SKM-1 treated with dmso at 0.1 percent for 144 hours (cell line): ENCODE results near the gene CCDC12.

Experiments
- DNase-seq: peaks from one replicate; lab custom pipeline; 2025; ENCODE audit not compliant: unreplicated experiment; lab: John Stamatoyannopoulos, UW

Gene CCDC12

DNA sequence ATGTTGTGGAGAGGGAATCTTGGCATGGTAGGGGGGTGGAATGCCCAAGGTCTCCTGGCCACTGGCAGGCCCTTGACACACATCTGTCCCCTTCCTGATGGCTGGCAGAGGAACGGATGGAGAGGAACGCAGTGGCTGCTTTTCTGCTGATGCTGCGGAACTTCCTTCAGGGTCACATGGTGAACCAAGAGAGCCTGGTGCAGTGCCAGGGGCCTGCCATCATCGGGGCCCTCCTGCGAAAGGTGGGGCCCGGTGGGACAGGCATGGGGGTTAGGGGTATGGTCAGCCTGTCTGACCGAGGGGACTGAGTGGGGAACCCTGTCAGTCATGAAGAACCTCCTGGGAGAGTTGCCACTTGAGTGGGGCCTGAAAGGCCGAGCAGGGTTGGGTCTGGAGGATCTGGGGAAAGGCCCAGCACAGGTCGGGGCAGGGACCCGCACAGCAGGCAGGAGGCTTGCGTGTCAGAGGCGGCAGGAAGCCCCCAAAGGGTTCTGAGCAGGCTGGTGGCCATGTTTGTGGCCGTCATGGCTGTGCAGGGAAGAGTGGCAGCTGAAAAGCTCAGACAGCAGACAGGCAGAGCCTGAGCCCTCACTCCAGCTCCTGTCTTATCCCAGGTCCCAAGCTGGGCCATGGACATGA lies 21.0 kb upstream of the CCDC12 start:
- DNase-seq, result no peak

DNA sequence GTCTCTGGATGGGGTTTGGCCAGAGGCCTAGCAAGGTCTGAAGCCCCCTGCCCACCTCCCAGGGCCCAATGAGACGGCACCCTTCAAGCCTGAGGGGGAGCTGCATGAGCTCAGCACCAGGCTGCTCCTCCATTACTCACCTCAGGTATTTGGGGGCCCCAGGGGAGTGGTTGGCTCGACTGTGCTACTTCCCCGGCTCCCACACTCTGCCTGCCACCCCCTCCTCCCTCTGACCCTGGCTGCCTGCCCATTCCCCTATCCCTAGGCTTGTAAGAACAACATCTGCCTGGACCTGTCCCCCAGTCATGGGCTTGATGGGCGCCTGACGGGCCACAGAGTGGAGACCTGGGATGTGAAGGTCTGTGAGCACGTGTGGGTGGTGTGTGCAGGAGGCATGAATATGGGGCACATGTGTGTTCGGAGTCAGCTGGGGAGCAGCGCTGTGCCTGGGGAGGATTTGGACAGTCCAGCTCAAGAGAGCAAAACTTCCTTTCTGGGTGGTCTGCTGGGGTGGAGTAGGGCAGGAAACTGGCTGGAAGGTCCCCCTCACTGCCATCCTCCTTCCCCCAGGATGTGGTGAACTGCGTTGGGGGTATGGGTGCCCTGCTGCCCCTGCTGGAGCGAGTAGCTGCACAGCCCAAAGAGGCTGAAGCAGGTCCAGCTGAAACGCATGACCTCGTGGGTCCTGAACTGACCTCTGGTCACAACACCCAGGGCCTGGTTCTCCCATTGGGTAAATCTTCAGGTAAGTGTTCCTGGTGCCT lies 20.3 kb upstream of the CCDC12 start:
- no peak for DNase-seq

DNA sequence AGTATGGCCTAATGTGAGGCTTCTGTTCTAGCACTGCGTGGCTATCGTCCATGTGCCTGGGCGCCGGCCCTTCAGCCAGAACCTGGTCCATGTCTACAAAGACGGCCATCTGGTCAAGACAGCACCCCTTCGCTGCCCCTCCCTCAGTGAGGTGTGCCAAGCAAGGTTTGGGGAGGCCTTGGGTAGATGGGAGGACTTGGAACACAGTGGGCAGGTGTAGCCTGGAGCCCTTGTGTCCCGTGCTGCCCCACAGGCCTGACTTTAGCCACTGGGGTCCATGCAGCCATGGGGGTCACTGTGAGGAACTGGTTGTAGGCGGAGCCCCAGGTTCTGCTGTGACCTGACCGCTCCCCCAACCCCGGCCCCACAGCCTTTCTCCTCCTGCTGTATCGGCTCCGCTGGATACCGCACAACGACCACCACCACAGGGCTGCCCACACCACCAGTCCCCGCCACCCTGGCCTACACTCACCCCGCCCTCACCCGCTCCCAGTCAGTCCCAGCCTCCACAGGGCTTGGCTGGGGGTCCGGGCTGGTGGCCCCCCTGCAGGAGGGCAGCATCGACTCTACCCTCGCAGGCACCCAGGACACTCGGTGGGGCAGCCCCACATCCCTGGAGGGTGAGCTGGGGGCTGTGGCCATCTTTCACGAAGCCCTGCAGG lies 19.5 kb upstream of the CCDC12 start:
- no peak for DNase-seq

DNA sequence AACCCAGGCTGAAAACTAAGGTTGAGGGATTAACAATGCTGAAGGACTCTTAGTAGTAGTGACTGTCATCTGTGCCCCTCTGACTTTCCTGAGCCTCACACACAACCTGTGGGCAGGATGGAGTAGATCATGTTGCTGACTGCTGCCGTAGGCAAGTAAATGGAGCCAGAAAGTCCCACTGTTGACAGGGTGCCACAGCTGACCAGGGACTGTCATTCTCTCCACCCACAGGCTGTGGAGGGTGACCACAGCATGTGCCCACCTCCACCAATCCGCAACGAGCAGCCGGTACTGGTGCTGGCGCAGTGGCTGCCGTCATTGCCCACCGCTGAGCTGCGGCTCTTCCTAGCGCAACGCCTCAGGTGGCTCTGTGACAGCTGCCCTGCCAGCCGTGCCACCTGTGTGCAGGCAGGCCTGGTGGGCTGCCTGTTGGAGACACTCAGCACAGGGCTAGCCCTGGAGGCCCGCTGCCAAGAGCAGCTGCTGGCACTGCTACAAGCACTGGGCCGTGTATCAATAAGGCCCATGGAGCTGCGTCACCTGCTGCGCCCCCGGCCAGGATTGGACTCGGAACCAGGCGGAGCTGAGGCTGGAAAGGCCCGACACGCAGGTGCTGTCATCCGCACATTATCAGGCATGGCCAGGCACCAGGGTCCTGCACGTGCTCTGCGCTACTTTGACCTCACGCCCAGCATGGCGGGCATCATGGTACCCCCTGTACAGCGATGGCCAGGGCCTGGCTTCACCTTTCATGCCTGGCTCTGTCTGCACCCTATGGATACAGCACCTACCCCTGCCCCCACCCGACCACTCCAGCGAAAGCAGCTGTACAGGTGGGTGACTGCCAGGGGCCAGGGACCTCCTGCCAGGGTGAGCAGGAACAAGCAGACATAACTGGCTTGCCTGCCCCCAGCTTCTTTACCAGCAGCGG lies 18.5 kb upstream of the CCDC12 start:
- DNase-seq, result no peak

DNA sequence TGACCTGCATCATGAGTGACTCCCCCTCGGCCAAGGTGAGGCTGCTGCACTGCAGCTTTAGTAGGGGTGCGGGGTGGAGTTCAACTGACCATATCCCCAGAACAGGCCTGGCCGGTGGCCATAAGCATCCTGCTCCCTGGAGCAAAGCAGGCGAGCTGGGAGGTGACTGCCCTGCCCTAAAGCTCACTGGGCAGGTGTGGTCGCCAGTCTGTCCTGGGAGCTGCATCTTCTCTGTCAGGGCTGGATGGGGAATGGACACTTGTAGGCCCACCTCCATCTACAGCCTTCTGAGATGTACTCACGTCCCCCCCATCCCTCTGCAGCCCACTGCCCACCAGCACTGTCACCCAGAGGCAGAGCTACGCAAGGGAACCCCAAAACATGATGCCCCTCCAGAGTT lies 17.4 kb upstream of the CCDC12 start:
- no peak for DNase-seq

DNA sequence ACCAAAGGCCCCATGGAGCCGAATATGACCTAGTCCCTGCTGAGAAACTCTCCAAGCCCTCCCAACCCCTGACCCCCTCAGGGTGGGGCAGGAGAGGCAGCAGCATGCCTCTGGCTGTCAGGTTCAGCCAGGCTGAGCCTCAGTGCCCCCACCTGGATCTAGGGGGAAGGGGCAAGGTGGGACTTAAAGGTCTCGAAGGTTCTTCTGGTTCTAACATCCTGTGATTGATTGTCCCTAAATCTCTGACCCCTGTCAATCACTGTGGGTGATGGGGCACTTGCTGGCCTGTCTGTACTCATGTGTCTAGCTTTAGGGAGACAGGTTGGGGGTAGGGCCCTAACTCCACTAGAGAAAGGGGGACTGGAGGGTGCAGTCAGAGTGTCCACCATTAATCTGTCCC lies 16.7 kb upstream of the CCDC12 start:
- no peak for DNase-seq

DNA sequence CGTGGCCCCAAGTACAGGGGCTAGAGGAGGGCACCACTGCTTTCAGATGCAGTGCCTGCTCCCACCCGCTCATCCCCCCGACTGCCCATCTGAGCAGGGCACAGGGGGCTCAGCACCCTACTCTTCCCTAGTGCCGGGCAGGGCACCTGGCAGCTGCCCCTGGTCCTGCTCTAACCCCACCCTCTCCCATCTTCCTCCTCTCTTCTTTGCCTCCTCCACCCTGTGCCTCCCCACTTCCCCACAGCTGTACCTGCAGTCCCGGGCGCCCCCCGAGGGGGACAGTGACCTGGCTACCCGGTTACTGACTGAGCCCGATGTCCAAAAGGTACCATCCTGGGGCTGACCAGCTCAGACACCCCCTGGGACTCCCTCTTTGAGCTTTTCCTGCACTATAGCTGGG lies 15.7 kb upstream of the CCDC12 start:
- DNase-seq, result no peak

DNA sequence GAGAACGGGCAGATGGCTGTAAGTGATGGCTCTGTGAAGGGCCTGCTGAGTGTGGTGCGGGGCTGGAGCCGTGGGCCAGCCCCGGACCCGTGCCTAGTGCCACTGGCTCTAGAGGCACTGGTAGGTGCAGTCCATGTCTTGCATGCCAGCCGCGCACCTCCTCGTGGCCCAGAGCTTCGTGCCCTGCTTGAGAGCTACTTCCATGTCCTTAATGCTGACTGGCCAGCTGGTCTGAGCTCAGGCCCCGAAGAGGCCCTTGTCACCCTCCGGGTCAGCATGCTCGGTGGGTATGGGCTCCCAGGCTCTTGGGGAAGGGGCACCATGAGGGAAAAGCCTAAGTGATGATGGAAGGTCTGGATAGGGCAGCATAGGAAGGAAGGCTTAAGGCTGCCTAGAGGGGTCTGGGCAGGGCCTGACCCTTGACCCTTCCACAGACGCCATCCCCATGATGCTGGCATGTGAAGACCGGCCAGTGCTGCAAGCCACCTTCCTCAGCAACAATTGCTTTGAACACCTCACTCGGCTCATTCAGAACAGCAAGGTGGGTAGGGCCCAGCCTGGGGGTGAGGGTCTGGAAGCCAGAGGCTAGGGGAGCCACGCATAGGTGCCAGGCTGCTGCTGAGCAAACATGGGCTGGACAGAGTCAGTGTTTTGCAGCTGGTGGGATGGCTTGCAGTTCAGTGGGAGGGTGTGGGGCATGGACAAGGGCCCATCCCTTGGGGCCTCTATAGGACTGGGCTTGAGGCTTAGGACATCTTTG lies 15.0 kb upstream of the CCDC12 start:
- no peak for DNase-seq

DNA sequence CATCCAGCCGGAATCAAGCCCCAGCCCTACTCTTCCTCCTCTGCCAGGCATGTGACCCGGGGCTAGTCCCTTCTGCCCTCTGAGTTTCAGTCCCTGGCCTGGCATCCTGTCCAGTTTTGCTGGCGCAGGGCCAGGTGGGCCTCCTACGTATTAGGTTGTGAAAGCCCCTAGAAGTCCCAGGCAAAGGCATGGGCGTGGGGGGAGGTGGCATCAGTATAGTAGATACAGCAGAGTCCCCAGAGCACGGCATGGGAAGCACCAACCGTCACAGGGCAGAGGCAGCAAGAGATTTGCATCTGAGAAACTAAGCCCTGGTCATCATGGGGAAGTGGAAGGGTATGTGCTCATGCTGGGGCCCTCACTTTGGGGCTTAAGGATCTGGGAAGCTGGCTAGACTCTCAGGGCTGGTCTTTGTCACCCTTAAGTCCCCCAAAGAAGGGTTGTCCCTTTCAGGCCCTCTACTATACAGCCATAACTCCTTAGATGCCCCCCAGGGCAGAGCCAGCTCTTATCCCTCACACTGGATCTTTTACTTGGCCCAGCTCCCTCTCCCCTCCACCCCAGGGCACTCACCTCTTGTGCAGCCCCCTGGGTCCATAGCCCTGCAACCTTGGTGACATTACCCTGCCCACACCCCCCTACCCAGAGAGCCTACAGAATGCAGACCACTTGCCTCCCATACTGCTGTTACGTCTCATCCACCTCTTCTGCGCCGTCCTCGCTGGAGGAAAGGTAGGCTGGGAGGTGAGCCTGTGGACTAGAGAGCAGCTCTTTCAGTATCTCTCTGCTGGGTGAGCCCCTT lies 14.2 kb upstream of the CCDC12 start:
- DNase-seq, result no peak

DNA sequence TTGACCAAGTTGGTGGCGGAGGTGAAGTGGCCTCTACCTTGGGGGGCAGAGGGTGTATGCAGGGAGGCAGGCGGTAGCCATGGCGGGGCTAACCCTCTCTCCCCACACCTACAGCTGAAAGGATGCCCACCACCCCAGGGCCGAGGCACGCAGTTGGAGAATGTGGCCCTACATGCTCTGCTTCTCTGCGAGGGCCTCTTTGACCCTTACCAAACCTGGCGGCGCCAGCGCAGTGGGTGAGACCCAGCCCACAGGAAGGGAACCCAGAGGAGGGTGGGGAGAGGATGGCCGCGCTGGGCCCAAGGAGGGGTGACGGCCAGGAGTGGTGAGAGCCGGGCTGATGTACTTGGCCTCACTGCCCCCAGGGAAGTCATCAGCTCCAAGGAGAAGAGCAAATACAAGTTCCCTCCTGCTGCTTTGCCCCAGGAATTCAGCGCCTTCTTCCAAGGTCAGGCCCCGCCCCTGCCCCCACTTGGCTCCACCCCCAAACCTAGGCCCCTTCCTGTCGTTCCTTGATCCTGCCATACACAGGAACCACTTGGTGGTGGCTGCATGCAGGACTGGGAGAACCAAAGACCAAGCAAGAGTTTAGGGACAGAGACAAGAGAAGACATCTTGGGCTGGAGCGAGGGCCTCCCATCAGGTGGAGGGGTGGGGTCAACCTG lies 12.7 kb upstream of the CCDC12 start:
- DNase-seq, result no peak

DNA sequence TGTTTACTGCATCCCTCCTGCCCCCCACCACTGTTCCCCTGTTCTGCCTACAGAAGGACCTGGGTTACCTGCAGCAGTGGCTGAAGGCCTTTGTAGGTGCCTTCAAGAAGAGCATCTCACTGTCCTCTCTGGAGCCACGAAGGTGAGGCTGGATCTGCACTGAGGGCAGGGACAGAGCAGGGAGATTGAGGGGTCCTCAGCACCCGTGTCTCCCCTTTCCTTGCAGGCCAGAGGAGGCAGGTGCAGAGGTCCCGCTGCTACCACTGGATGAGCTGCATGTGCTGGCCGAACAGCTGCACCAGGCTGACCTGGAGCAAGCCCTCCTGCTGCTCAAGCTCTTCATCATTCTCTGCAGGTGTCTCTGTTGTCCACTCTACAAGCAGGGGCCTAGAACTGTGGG lies 12.1 kb upstream of the CCDC12 start:
- DNase-seq, result no peak

DNA sequence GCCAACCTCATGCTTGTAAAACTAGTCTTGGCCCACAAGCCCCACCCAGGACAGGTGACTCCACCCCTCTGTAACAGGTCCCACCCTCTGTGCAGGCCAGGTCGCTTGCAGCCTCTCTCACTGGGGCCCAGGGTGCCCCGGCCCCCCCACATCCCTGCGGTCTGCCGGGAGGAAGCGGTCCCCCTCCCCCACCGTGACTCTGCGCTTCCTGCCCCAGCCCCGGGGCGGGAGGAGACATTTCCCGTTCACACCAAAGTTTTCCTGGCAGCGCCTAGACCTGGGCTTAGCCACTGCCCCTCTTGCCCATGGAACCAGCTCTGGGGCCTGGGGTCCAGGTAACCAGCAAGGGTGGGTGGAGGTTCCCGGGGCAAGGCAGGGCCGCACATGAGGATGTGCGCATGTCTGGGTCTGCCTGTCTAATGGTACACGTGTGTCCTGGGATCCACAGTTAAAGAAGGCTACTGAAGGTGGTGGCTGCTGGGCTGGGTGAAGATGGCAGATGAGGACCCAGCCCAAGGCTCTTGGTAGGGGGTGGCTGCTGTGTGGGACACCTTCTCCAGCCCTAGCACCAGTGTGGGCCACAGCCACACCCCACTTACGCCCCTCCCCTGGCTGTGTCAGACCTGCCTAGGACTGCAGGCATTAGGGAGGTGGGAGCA lies 11.3 kb upstream of the CCDC12 start:
- peak; percentile 94 for DNase-seq

DNA sequence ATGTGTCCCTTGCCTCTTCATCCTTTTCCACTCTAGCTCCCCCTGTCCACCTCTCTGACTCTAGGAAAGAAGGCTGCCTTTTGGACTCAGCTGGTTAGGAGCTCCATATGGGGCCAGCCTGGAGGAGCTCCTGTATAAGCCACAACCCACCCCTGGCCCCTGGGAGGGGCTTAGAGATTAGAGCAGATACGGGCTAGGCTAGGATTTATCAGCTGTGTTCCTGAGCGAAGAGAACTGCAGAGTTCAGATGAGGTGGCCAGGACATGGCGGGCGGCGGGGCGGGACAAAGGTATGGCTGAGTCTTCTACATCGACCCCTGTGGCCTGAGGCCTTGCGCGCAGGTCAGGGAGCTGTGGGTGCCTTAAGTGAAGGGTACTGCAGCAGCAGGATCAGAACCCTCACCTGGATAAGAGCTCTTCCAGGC lies 10.8 kb upstream of the CCDC12 start:
- DNase-seq, result no peak

DNA sequence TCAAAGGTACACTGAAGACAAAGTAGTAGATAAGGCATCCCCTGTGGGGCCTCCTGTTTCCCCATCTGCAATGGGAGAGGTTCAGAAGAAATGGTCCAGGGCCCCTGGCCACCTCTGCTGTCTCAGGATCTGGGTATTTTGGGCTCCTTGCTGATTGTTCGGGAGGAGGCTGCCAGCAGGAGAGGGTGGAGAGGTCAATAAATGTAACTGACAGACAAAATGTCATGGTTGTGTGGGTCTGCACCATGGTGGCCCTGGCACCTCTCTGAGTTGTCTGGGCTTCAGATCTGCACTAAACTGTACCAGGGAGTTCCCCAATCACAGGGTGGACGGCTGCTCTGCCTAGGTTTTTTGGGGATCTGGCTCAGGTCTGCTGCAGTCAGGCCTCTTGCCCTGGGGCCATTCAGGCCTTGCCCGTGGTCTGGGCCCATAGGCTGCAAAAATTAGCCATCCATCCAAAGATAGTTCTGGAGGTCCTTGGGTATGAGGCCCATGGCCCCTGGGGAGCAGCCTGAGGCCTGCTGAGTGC lies 10.3 kb upstream of the CCDC12 start:
- DNase-seq, result no peak

DNA sequence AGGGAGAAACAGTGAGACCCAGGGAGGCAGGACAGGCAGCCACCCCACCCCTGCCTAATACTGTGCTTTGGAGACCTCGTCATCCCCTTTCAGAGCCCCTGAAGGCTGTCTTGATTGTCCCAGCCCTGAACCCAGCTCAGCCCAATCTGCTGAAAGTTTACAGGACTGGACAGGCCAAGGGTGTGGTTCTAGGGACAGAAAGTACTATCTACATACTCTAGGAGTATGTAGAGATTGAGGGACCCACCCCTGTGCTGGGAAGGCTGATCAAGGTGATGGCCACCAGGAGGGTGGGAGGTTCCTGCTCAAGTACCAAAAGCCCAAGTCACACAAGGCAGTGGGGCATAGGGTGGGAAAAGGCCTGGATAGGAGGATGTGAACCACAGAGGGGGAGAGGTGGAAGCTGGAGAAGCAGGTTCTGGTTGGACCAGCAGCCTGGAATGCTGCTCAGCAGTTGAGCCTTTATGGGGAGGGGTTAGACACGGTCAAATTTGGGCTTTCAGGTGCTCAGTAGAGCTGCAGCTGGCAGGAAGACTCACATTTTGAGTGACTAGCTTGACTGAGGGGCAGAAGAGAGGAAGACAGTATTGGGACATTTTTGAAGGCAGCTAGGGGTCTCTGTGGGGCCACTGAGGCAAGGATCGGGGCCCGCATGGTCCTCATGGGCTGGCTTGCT lies 9.6 kb upstream of the CCDC12 start:
- no peak for DNase-seq

DNA sequence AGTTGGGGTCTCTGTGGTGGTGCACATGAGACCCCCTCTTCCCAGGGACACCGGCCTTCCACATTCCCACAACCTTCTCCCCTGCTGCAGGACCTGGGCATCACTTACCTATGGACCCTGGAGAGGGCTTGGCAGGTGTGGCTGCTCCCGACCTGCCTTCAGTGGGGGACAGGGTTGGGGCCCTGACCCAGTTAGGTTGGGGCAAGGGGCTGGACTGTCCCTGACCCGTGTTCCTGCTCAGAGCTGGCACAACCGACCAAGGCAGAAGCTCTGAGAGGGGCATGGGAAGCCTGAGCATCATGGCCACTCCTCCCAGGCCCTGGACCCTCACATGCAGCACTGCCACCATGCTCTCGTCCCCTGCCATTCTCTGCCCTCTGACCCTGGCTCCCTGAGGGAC lies 9.0 kb upstream of the CCDC12 start:
- no peak for DNase-seq

DNA sequence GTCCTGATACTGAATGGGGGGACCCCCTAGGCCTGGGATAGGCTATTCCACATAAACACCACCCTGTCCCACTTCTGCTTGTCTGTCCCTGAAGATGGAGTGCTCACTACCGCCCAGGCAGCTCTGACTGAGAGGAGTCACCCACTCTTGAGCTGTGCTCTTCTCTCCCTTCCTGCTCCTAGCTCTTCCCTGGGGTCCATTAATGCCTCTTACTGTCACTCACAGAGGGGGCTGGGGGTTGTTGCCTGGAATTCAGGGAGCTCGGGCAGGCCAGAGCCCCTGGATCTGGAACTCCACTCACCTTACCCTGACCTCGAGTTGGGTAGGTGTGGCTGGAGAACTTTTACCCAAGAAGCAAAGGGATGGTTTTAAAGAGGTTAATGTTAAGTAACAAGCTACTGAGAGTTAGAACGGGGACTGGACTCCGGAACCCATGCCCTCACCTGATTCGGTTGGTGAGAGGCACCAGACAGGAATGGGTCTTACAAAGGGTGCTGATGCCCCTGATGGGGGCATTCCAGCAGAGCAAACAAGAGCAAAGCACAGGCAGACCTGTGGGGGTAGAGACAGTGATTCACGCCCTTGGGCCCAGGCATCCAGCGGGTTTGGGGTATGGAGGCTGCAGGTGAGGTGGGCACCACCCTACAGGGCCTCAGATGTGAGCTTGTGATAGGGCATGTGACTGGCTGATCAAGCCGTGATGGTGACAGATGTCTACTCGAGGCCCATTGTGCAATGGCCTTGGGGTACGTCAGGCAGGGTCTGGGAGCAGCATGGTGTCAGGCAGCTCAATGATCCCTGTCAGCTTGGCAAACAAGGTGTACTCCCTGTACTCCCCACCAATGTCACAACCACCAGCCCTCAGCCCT lies 8.3 kb upstream of the CCDC12 start:
- no peak for DNase-seq
